Measurements from ENCODE around the gene CTSW.
"Not testable (repeated sequence)": the region's sequence is repeated elsewhere in the genome, so short reads cannot be mapped to it uniquely, and the experiment has no call there.

CTSW gene

DNA sequence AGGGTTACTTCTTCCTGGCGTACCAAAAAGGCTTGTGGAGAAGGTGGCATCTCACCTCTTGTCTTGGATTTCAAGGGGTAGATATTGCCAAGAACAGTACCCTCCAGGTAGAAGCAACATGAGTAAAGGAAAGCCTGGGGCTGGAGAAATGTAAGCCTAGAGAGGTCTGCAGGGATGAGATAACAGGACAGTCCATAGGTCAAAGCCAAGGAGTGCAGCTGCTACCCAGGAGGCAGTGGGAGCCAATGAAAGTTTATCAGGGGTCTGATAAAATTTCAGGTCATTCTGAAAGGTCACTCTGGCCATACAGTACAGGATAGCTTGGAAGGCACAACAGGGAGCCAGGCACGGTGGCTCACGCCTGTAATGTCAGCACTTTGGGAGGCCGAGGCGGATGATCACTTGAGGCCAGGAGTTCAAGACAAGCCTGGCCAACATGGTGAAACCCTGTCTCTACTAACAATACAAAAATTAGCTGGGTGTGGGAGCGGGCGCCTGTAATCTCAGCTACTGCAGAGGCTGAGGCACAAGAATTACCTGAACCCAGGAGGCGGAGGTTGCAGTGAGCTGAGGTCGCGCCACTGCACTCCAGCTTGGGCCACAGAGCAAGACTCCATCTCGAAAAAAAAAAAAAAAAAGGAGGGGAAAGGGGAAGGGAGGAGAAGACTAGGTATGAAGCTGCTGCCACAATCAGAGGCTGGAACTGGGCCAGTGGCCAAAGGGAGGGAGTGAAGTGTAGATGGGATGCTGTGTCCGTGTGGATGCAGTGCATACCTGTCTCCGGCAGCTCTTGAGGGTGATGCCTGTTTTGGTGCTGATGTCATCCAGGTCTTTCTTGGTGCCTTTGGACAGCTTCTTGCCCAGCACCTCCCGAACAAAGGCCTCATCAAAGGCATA is 7.4 kb downstream of the CTSW start:
- DNase-seq: no peak

DNA sequence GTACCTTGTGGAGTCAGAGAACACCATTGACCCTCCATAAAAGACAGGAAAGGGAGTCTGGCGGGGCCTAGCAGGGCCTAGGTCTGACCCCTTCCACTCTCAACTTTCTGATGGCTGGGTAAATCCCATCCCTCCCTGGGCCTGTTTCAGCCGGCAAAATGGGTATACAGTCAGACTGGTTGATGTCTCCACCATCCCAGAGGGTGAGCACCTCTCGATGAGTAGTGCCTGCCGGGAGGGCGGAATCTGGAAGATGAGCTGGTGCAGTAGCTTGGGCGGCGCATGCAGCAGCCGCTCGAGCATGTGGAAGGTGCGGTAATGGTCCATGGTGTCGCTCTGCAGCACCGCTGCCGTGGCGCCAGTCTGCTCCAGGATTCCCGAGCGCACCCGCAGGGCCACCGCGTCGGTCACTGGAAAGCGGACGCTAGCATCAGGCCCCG is 8.1 kb downstream of the CTSW start:
- DNase-seq: no peak

DNA sequence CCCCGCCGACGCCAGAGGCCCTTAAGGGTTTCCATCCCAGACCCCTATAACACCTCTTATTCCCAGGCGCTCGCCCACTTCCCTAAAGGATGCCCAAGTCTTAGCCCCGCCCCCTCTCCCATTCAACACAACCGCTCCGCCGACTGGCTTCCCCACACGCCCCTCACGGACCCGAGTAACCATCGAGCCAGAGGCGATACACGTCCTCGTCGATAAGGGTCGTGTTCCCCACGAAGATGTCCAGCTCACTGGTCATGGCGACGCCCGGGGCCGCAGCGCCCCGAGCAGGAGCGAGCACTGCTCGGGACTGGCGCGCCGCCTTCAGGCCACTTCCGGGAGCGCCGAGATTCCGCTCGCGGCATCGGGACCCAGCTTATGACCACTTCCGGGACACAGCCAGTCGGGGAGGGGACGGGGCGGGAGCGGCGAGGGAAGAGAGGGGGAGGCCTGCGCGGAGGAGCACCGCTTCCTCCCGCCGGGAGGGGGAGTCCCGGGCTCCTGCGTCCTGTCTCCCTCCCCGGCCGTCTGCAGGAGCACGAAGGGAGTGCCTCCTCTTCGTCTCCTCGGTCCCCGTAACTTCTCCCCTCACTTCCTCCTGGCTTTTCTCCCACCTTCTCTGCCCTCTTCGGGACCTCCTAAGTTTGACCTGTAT is 8.7 kb downstream of the CTSW start, which contains the start of gene FIBP:
TSS of gene FIBP (minus strand) at position 309 of the 652 bp plus-strand sequence. CDS start at position 256, 53 bp downstream.
- peak; percentile 91 for DNase-seq

DNA sequence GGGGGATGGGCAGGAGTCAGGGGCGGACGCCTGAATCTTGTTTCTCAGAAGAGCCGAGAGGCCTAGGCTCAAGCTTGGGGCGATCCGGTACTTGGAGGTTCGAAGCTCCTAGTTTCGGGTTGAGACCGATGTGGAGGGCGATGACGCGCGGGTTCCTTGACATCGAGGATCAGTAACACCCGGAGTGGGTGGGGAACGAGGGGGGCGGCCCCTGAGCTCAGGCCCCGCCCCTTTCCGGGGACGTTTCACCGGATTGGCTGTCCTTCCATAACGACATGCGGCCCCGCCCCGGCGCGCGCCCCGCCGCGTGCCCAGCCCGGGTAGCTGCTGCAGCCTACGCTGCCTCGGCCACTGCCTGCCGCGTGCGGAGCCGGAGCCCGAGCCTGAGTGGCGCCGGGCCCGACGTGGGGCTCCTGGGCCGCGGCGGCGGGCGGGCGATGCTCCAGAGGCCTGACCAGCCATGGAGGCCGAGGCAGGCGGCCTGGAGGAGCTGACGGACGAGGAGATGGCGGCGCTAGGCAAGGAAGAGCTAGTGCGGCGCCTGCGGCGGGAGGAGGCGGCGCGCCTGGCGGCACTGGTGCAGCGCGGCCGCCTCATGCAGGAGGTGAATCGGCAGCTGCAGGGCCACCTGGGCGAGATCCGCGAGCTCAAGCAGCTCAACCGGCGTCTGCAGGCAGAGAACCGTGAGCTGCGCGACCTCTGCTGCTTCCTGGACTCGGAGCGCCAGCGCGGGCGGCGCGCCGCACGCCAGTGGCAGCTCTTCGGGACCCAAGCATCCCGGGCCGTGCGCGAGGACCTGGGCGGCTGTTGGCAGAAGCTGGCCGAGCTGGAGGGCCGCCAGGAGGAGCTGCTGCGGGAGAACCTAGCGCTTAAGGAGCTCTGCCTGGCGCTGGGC is 10.9 kb downstream of the CTSW start, which contains the start of gene CCDC85B:
TSS of gene CCDC85B (plus strand) at position 350 of the 895 bp plus-strand sequence. CDS start at position 461, 111 bp downstream.
- peak; percentile 85 for DNase-seq

- no peak for DNase-seq
These were observed 11.8 kb downstream of the CTSW start for GRCh38 chr11:65891219-65892136.

DNA sequence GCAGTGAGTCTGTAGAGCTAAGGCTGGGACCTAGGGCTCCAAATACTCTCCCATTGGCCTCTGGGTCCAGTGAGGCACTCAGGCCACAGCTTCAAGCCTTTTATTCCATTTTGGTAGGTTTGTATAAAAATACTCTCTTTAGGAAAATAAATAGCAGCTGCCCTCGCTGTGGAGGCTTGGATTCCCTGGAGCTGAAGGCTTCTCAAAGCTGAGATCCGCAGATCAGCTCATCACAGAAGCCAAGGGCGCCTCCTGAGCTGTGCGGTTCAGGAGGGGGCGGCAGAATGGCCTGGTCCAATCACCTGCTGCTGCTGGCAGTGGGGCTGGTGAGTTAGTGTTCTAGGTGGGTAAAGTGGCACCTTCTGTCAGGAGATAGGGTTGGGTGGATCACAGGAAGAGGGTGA is 12.5 kb downstream of the CTSW start:
- not testable (repeated sequence) for DNase-seq

GRCh38 chr11:65892661-65893317 is 13.2 kb downstream of the CTSW start:
- DNase-seq: no peak

- DNase-seq: no peak
These were observed 14.5 kb downstream of the CTSW start for GRCh38 chr11:65894034-65894591.

- no peak for DNase-seq
These were observed 15.9 kb downstream of the CTSW start for GRCh38 chr11:65895482-65895981.

DNA sequence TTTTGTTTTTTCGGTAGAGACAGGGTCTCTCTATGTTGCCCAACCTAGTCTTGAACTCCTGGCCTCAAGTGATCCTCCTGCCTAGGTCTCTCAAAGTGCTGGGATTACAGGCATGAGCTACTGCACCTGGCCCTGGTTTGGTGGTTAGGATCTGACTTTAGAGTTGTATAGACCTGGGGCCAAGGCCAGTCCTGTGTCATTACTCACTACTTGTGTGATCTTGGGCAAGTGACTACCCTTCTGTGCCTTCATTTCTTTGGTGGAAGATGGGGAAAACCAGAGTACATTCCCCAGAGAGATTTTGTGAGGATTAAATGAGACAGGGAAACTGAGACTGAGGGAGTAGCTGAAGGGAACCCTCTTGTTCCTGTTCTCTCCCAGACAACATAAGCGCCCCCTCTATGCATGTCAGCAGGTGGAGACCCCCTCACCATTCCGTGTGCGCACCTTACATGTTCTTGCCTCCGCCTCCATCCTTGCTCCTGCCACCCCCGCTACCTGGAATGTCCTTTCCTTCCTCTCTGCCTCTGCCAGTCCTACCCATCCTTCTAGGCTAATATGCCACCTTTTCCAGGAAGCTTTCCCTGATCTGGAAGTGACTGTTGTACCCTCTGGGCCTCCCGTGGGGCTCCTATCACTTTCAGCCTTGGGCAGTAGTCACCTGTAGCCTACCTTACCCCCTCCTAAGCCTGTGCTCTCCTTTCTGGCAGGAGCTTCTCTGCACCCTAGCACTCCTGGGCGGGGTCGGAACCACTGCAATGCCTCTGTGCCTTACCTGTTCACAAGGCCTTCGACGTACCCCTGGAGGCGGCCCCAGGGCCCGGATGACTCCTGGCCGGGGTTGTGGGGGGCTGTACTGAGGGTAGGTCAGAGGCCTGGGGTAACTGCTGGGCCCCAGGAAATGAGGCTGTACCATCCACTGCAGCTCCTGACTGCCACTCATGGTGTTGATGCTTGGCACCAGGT is 16.7 kb downstream of the CTSW start:
- DNase-seq: no peak

GRCh38 chr11:65897020-65897471 is 17.4 kb downstream of the CTSW start:
- no peak for DNase-seq

DNA sequence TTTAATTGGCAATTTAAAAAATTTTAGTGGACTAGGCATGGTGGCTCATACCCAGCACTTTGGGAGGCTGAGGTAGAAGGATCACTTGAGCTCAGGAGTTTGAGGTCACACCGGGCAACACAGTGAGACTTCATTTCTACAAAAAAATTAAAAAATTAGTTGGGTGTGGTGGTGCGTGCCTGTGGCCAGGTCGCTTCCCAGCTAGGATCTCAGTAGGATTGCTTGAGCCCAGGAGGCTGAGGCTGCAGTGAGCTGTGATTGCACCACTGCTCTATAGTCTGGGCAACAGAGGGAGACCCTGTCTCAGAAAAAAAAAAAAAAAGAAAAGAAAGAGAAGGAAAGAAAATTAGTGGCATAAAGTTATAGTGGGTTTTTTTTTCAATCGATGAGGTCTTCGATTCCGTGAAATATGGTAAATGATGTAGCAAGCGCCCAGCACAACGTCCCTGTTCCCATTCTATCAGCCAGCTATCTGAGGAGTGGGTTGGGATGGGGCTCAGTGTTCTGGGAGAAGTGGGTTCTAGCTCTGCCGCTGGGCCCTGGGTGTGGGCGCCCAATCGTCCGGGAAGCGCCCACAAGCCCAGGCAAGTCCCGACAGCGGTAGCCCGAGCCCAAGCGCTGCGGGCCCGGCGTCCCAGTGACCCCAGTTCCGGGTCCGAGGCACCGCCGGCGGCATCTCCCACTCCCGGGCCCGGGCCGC is 19.2 kb downstream of the CTSW start:
- no peak for DNase-seq

DNA sequence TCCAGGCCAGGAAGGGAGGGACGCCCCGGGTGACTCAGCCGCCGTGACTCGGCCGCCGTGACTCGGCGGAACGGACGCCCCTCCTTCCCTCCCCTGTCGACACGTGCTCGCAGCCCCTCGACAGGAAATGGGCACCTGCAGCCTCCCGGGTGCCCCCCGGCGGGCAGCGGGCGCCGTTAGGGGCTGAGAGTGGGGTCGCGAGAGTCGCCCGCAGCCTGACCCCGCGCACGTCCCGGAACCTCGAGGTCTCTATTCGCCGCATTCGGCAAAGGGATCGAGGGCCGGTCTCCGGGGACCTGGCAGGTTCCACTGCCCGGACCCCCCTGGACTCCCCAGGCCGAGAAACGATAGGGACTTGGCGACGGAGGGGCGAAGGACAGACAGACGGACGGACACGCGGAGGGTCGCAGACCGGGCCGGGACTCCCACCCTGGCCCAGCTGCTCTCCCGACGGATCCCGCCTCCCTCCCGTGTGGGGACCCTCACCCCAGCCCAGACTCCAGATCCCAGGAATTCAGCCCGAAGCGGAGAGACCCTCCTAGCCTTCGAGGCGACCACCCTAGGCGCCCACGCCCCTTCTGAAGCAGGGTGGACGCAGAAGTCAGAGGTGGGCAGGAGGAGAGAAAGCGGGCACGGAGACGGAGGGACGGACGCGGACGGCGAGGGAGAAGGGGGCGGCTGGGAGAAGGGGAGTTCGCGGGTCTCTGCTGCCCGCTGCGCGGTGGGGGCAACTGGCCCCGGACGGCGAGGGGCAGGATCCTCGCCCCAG is 19.9 kb downstream of the CTSW start:
- DNase-seq: no peak

GRCh38 chr11:65900125-65900898 is 20.7 kb downstream of the CTSW start, which contains the start of gene FOSL1:
TSS of gene FOSL1 (minus strand) at chr11:65900388. CDS start at chr11:65900339, 49 bp downstream.
- DNase-seq: peak; percentile 55

- no peak for DNase-seq
These were observed 21.2 kb downstream of the CTSW start for GRCh38 chr11:65900899-65901180.

DNA sequence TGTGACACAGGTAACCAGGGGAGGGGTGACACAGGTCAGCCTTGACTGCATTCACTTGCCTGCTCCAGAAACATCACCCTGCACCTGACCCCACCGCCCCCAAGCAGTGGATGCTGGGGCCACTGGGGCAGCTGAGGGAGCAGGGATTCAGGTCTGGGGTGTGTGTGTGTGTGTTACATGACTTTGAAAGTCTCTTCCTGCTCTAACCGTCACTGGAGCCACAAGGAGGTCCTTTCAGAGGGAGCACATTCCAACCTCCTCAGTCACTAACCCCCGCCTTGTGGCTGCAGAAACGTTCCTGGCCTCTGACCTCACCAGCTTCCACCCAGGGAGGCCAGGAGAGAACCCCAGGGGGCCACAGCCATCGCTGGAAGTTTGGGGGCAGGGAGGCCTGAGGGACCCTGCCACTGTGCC is 23.4 kb downstream of the CTSW start:
- no peak for DNase-seq

GRCh38 chr11:65903715-65904114 is 24.1 kb downstream of the CTSW start:
- DNase-seq: no peak
